GM19397 (cell line): ENCODE results near the gene UBTD2.

Experiments used
- ATAC-seq: cut with Tn5 transposase; IDR thresholded peaks from one replicate; pipeline ENCODE4 v1.9.1; 2021; ENCODE audit warnings: mild to moderate bottlenecking, moderate library complexity; ENCODE audit not compliant: unreplicated experiment

UBTD2 gene

DNA sequence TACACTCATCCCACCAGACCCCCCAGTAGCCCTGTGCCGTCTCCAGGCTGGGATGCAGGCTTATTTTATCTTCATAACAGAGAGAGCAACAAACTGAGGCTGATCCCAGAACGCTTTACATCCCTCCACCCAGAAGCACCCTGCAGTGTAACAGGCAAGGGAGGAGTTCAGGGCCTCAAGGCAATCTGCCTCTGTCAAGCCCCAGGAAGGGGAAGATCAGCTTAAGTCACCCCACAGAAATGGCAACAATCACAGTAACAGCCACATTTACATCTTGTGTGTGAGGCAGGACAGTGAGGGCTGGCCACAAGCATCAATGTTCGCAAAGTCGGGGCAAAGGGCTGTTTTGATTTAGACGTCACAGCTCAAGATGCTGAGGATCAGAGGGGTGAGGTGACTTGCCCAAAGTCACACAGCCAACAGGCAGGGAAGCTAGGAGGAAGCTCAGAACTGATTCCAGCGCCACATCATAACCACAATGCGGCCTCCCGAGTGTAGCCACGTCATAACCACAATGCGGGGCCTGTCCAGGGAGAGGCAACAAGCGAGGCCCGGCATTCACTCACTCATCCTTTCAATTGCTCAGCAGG lies 109.9 kb downstream of the UBTD2 start:
- no peak for ATAC-seq

DNA sequence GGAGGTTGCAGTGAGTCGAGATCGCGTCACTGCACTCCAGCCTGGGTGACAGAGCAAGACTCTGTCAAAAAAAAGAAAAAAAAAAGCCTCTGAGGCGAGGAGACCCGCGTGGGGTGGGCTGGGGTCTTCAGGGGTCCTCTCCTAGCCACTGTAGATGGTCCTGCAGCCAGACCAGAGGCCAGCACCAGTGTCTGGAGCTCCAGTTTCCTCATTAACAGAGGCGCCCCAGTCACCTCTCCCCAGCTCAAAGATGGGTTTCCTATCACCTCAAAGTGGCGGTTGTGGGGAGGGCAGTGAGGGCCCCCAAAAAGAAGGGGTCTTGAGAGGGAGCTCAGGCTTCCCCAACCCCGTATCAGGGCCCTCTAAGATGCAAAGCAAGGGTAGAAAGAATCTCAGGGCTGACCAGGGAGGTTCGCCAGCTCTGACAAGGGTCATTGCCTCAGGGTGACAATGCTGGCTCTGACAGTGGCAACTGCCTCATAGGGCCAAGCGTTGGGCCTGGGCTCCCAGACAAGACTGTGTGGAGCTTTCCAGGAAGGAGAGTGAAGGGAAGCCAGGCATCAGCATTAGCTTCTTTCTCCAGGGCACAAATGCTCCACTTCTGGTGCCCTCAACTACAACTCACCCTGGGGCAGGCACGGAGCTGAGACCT lies 110.5 kb downstream of the UBTD2 start:
- no peak for ATAC-seq

DNA sequence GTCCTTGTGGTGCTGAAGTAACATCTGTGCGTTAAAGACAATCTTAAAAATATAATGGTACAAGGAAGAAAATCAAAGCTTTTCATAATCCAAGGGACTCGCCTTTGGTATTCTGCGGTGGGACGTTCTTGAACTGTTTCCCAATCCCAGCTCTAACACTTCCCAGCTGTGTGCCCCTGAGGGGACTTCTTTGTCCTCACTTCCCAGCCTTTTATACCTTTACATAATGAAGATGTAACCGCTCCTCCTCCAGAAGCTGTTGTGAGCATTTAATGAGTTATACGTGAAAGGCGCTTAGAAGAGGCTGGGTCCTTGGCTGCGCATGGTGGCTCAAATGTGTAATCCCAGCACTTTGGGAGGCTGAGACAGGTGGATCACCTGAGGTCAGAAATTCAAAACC lies 112.4 kb downstream of the UBTD2 start:
- no peak for ATAC-seq

DNA sequence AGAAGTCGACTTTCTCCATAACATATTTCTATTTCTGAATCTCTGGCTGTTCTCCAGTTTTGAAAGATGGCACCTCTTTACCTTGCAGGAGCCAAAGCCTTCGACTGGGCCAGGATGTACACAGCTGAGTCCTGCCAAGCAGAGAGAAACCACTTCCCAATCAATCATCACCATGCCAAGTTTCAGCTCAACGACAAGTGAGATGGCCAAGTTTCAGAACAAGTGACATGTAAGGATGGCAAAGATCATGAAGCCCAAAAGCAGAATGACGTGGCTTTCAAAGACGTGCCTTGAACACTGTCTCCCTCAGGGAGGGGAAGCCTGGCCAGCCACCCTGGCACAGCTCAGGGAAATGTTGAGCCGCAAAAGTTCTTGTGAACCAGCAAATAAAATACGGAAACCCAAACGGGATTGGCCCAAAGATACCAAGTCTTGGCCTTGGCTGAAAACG lies 113.3 kb downstream of the UBTD2 start:
- ATAC-seq = no peak

DNA sequence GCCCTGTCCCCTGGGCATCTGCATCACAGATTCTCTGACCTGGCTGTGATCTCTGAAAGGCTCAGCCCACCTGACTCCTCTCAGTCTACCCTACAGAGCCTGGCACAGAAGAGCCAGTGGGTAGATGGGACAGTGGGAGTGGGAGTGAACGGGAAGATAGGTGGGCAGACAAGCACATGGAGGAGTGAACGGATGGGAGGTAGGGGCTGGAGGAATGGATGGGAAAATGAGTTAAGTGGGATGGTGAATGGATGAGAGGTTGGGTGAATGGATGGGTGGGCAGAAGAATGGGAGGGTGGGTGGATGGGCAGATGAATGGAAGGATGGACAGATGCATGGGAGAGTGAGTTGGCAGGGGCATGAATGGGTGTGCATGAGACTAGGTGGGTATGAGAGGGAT lies 114.3 kb downstream of the UBTD2 start:
- no peak for ATAC-seq

DNA sequence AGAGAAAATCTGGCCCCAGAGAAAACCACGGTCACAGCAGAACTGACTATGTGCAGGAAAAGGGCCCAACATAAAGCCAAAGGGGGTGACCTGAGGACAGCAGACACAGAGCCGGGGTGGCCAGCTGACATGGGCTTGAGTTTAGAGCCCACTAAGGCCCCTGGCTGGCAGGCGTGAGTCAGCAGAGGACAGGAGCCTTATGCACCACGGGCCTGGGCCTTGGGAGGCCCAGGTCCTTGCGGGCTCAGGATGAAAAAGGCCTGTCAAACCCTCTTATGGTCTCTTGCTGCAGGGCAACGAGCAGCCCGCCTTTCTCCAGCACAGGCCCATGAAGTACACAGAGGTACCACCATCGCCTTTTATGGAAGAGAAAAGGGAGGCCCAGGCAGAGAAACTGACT lies 115.3 kb downstream of the UBTD2 start:
- no peak for ATAC-seq

DNA sequence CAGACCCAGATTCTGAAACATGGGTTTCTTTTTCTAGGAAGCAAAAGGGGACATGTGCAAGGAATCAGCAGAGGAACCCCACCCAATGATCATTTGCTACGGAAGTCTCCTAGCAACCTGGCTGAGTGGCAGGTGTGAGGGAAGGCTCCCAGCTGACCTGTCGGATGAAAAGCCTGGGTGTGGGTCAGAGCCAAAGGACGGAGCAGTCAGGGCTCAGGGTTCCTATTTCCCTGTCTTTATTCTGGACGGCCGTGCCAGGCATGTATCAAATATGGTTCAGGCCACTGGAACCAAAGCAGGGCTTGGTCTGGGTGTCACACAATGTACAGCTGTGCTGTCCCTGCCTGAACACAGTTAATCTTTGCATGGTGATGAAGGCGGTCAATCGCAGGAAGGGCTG lies 115.7 kb downstream of the UBTD2 start:
- ATAC-seq = no peak

DNA sequence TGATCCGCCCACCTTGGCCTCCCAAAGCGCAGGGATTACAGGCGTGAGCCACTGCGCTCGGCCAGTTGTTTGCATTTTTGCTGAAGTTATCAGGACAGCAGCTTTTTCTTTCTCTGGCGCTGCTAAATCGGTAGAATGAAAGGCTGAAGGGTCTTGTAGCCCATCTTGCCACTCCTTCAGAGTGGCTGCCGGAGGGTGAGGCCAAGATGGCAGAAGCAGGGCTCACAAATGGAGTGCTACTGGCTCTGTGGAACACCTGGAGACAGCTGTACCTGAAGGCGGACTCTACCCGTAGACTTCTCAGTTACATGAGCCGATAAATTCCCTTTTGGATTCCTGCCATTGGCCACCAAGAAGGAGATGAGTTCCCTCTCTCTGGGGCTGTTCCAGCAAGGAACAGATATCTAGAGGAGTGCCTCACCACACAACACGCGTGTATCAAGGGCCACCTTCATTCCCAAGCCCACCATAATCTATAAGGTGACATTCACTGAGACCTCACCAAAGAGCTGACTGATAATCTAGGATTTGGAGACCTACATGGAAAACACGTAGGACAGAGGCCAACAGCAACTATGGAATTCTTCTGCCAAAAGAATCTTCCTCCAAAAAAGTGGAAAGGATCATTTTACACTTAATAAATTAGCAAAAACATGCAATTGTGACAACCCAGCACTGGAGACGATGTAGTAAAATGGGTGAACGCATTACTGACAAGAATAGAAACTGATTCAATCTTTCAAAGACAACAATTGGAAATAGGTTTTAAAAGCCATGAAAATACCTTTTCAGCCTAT lies 117.3 kb downstream of the UBTD2 start:
- no peak for ATAC-seq

DNA sequence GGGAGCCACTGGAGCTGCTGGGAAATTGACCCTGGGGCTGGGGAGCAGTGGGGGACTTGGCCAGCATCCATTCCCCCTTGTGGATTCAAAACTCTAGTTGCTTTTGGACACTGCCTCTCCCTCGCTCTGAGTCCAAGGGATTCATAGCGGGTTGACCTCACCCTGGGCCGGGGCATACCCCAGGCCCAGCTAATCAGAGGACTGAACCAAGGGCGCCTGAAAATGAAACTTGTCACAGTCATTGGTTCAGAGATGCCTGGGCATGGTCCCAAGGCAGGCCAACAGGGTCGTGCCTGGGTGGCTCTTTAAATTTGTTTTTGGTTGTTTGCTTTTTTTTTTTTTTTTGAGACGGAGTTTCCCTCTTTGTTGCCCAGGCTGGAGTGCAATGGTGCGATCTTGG lies 118.1 kb downstream of the UBTD2 start:
- peak; percentile 54 for ATAC-seq

DNA sequence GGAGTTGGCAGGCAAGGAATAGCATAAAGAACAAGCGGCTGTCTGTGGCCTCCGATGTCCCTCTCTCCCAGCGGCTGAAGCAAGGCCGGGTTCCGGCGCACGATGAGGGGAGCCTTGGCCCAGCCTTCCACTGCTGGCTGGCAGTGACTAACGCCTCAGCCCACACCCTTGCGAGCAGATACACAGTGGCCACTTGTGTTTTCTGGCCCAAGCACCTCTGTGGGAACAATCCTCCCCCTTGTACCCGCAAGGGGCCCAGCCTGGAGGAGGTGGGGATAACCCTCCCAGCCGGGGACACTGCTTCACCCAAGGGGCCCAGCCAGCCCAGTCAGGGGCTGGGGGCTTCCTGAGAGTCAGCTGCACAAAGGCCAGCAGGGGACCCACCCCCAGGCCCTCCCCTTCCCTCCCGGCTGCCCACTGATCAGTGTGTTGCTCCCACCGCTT lies 118.8 kb downstream of the UBTD2 start:
- ATAC-seq = no peak

DNA sequence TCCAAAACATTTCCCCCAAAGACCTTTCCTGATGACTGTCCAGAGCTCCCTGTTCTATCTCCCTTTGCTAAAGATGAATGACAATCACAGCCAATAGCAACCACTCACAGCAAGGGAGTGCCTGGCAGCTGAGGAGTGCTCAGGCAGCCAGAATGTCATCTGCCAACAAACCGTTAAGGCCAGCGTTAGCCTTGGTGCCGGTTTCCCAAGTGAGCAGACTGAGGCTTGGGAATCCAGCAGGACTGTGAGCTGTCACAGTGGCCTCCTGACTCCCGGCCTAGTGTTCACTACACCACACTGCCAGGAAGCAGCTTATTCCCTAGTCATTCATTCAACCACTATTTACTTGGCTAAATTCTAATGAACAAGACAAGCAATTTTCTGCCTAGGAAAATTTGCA lies 120.2 kb downstream of the UBTD2 start:
- ATAC-seq = no peak

DNA sequence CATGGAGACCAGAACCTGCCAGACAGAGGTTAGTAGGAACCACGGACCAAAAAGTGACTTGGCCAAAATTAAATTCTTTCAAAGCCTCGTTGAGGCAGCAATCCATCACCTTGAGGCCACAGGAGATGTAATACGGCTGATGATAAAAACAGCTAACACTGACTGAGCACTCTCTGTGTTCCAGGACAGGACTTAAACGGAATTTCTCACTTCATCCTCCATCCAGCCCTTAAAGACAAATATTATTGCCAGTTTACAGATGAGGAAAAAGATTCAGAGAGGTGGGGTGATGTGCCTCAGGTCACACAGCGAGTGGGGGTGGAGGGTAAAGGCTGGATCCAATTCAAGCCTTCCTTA lies 120.6 kb downstream of the UBTD2 start:
- ATAC-seq = no peak

DNA sequence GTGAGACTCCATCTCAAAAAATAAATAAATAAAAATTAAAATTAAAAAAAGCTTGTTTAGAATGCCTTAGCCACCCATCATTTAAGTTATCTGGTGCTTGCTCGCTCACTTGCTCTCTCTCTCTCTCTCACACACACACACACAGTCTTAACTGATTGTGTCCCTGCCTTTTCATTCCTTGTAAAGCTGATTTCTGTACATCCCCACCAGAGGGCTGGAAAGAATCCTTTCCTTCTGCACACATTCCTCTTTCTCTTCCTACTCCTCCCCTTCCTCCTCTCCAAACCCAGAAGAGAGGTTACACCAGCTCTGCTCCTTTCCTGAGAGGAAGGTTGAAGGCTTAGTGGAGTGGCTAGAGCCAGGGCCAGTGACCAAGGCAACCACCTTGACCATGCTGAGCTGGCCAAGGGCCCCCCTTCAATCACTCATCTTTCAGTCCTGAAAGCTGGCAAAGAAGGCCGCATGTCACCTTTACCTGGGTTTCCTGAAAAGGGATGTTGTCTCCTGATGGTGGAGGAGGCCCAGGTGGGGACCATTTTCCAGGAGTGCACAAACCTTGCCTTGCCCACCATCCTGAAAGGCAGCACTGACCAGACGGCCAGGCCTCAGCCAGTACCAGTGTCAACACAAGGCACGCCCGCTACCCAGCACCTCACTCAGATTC lies 121.1 kb downstream of the UBTD2 start:
- ATAC-seq = no peak

DNA sequence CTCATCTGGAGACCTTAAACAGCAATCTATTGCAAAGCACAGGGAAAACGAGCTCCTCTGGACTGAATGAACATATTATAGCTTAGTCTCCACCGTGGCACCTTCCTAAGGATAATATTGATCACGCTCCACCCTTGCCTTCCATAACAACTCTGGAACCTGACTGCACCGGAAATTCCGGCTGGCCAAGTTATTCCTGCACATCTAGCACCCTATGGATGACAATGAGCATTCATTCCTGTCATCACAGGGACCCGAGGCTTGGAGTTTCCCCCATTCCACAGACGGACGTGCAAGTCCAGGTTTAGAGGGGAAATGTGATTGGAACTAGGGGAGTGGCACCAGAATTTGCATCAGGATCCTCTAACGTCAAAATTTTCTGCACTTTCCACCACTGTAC lies 123.1 kb downstream of the UBTD2 start:
- ATAC-seq = no peak
